ENCODE data around the gene RABGAP1L. TPM values are rescaled to one million over a fixed set of nuclear protein-coding genes. Genes with fewer than 3 reads are reported as not detected.

The RABGAP1L gene
- polyA plus RNA-seq, 3 donors = 35.2 to 75.3 (median 63.3) TPM

- Mint-ChIP-seq H3K27ac (no peak overlapping the region), H3K4me1 (peaks cover 1% of the 10 kb centered on the region), H3K4me3 (no peak overlapping the region), H3K27me3 (ENCODE audit: low read depth in 3 of 3) (peaks cover 0 to 2% (median 0%) of the 10 kb centered on the region in 3 donors), H3K9me3 (peaks cover 0 to 9% (median 7%) of the 10 kb centered on the region in 7 donors), H3K36me3 (peaks cover 0 to 3% of the 10 kb centered on the region in 2 donors)
- no peaks in the 10 kb centered on the region for H3K4me1 ChIP-seq (ENCODE audit: control insufficient read depth in 1 of 2, insufficient read depth in 2 of 2, low read length in 2 of 2)
- H3K9me3 ChIP-seq (replicated peaks in 1 of 2; ENCODE audit: control insufficient read depth in 1 of 2, insufficient read depth in 1 of 2, low read length in 2 of 2) = peaks cover 0 to 3% of the 10 kb centered on the region in 2 donors
- H2AFZ ChIP-seq (ENCODE audit: insufficient read depth, low read depth, low read length, poor library complexity, severe bottlenecking) = no peak overlapping the region
- H3K4me2 ChIP-seq (replicated peaks; ENCODE audit: extremely low read depth, low read length, poor library complexity, severe bottlenecking) = no peak overlapping the region
- H3K27ac ChIP-seq (ENCODE audit: low read depth in 1 of 2, low read length in 2 of 2) = no peak overlapping the region
- H3K36me3 ChIP-seq (replicated peaks in 1 of 2; ENCODE audit: control insufficient read depth in 1 of 2, insufficient read depth in 2 of 2, low read length in 2 of 2) = no peaks in the 10 kb centered on the region
- H3K79me2 ChIP-seq (ENCODE audit: insufficient read depth, low read length) = no peaks in the 10 kb centered on the region
- H3K27me3 ChIP-seq (ENCODE audit: control insufficient read depth in 2 of 2, insufficient read depth in 2 of 2, low read length in 2 of 2) = no peaks in the 10 kb centered on the region
- H3K4me3 ChIP-seq (replicated peaks in 1 of 3; ENCODE audit: low read depth in 2 of 3, low read length in 3 of 3) = no peak overlapping the region
- TF ChIP-seq CTCF (IDR thresholded peaks at IDR 0.05) = no peak
- DNase-seq = no peak
- no peaks in the 10 kb centered on the region for H4K20me1 ChIP-seq (ENCODE audit: insufficient read depth, low read length)
- no peak overlapping the region for H3K9ac ChIP-seq (ENCODE audit: insufficient read depth, low read length, poor library complexity, severe bottlenecking)
- intact Hi-C loops (cut with micrococcal nuclease) = no loop called here
These were observed 409.2 kb downstream of the RABGAP1L start for GRCh38 chr1:174568551-174568950.

- H3K27ac ChIP-seq (ENCODE audit: low read depth in 1 of 2, low read length in 2 of 2) = no peak overlapping the region
These were observed 409.9 kb downstream of the RABGAP1L start for GRCh38 chr1:174569240-174569639.

More at GRCh38 chr1:174569240-174569639, 409.9 kb downstream of the RABGAP1L start:
- intact Hi-C loops (cut with micrococcal nuclease) = no loop called here
- peaks cover 0 to 10% (median 7%) of the 10 kb centered on the region in 7 donors for H3K9me3 Mint-ChIP-seq
- no peak for TF ChIP-seq CTCF (IDR thresholded peaks at IDR 0.05)
- peaks cover 0 to 2% (median 0%) of the 10 kb centered on the region in 3 donors for H3K27me3 Mint-ChIP-seq (ENCODE audit: low read depth in 3 of 3)
- H2AFZ ChIP-seq (ENCODE audit: insufficient read depth, low read depth, low read length, poor library complexity, severe bottlenecking) = no peak overlapping the region
- H3K4me1 Mint-ChIP-seq = peaks cover 1% of the 10 kb centered on the region
- H3K9ac ChIP-seq (ENCODE audit: insufficient read depth, low read length, poor library complexity, severe bottlenecking) = no peak overlapping the region
- no peaks in the 10 kb centered on the region for H3K36me3 ChIP-seq (replicated peaks in 1 of 2; ENCODE audit: control insufficient read depth in 1 of 2, insufficient read depth in 2 of 2, low read length in 2 of 2)
- H3K4me2 ChIP-seq (replicated peaks; ENCODE audit: extremely low read depth, low read length, poor library complexity, severe bottlenecking) = no peak overlapping the region
- H3K4me1 ChIP-seq (ENCODE audit: control insufficient read depth in 1 of 2, insufficient read depth in 2 of 2, low read length in 2 of 2) = no peaks in the 10 kb centered on the region
- no peaks in the 10 kb centered on the region for H3K79me2 ChIP-seq (ENCODE audit: insufficient read depth, low read length)
- H3K9me3 ChIP-seq (replicated peaks in 1 of 2; ENCODE audit: control insufficient read depth in 1 of 2, insufficient read depth in 1 of 2, low read length in 2 of 2) = peaks cover 0 to 3% of the 10 kb centered on the region in 2 donors
- DNase-seq = no peak
- H3K27me3 ChIP-seq (ENCODE audit: control insufficient read depth in 2 of 2, insufficient read depth in 2 of 2, low read length in 2 of 2) = no peaks in the 10 kb centered on the region
- no peak overlapping the region for H3K4me3 ChIP-seq (replicated peaks in 1 of 3; ENCODE audit: low read depth in 2 of 3, low read length in 3 of 3)
- 100% methylated on average over 2 of the region's 3 CpGs for WGBS (ENCODE audit: insufficient coverage)
- peaks cover 0 to 3% of the 10 kb centered on the region in 2 donors for H3K36me3 Mint-ChIP-seq
- no peak overlapping the region for H3K4me3 Mint-ChIP-seq
- H4K20me1 ChIP-seq (ENCODE audit: insufficient read depth, low read length) = no peaks in the 10 kb centered on the region
- H3K27ac Mint-ChIP-seq = no peak overlapping the region

Data from CD14-positive monocyte (primary cell).